ENCODE results near the gene PARD3.

The PARD3 gene

GRCh38 chr10:34565934-34566333 is 249.2 kb downstream of the PARD3 start:
- no peak for DNase-seq

GRCh38 chr10:34558093-34558583 is 257.0 kb downstream of the PARD3 start:
- no peak for DNase-seq

- DNase-seq: no peak
These were observed 257.9 kb downstream of the PARD3 start for GRCh38 chr10:34557173-34557572.

- DNase-seq: no peak
These were observed 259.4 kb downstream of the PARD3 start for GRCh38 chr10:34555653-34556052.

GRCh38 chr10:34553747-34554146 is 261.3 kb downstream of the PARD3 start:
- no peak for DNase-seq

- no peak for DNase-seq
These were observed 263.8 kb downstream of the PARD3 start for GRCh38 chr10:34551295-34551694.

GRCh38 chr10:34549953-34550352 is 265.1 kb downstream of the PARD3 start:
- DNase-seq: no peak

- no peak for DNase-seq
These were observed 266.1 kb downstream of the PARD3 start for GRCh38 chr10:34549001-34549400.

- no peak for DNase-seq
These were observed 266.6 kb downstream of the PARD3 start for GRCh38 chr10:34548466-34548865.

- no peak for DNase-seq
These were observed 267.4 kb downstream of the PARD3 start for GRCh38 chr10:34547695-34548094.

GRCh38 chr10:34547291-34547690 is 267.8 kb downstream of the PARD3 start:
- no peak for DNase-seq

GRCh38 chr10:34544400-34544799 is 270.7 kb downstream of the PARD3 start:
- DNase-seq: no peak

- no peak for DNase-seq
These were observed 271.4 kb downstream of the PARD3 start for GRCh38 chr10:34543716-34544115.

GRCh38 chr10:34540492-34540891 is 274.6 kb downstream of the PARD3 start:
- no peak for DNase-seq

- DNase-seq: no peak
These were observed 275.4 kb downstream of the PARD3 start for GRCh38 chr10:34539533-34540315.

- DNase-seq: no peak
These were observed 276.7 kb downstream of the PARD3 start for GRCh38 chr10:34538281-34538829.

GRCh38 chr10:34537629-34538231 is 277.4 kb downstream of the PARD3 start:
- no peak for DNase-seq

- no peak for DNase-seq
These were observed 279.2 kb downstream of the PARD3 start for GRCh38 chr10:34535872-34536271.

- no peak for DNase-seq
These were observed 284.3 kb downstream of the PARD3 start for GRCh38 chr10:34530778-34531177.

- DNase-seq: no peak
These were observed 286.8 kb downstream of the PARD3 start for GRCh38 chr10:34528320-34528719.

- no peak for DNase-seq
These were observed 288.1 kb downstream of the PARD3 start for GRCh38 chr10:34526758-34527730.

GRCh38 chr10:34526186-34526585 is 288.9 kb downstream of the PARD3 start:
- DNase-seq: no peak
